DOHH2 (cell line): ENCODE measurements around the gene PRDM15.

Experiments used
- CTCF ChIP-seq: fragments of 200-600 bp; sonication (generic); IDR thresholded peaks from one replicate; pipeline ENCODE4 v1.5.1; 2014; ENCODE audit warnings: antibody characterized with exemption, mild to moderate bottlenecking, low read depth, low read length; ENCODE audit not compliant: poor library complexity, severe bottlenecking
- EZH2phosphoT487 ChIP-seq: fragments of 200-600 bp; sonication (generic); IDR thresholded peaks from 2 replicates; pipeline ENCODE4 v1.6.1; 2017; ENCODE audit warnings: borderline replicate concordance, mild to moderate bottlenecking, antibody characterized with exemption, low read length, moderate library complexity, mixed read lengths

- no peak for TF ChIP-seq CTCF
- no peak for TF ChIP-seq EZH2phosphoT487
These were observed 14.0 kb downstream of the PRDM15 start for GRCh38 chr21:41865002-41865777.
